ENCODE results near the gene IGFLR1. TPM values are rescaled to one million over a fixed set of nuclear protein-coding genes. Genes with fewer than 3 reads are reported as not detected.

IGFLR1 gene
- total and polyA plus RNA-seq, 9 of the 15 experiments (the other 6 are each of a cell fraction or from before 2014, with no cell fraction given) = 1.0 to 14.3 (median 4.6) TPM

GRCh38 chr19:35702223-35703012 is 39.8 kb downstream of the IGFLR1 start (continued):
- no peak for TF ChIP-seq AFF4 (CRISPR knock-in tag; IDR thresholded peaks at IDR 0.05)
- TF ChIP-seq ZNF316 (IDR thresholded peaks at IDR 0.05) = no peak
- TF ChIP-seq RBFOX2 (IDR thresholded peaks at IDR 0.05; ENCODE audit: low read depth, low read length) = peak; percentile 68
- TF ChIP-seq BHLHE40 (IDR thresholded peaks at IDR 0.05; ENCODE audit: low read length) = no peak
- no peak for TF ChIP-seq THRB (CRISPR knock-in tag; conservative IDR thresholded peaks at IDR 0.05)
- TF ChIP-seq HNRNPLL (IDR thresholded peaks at IDR 0.05; ENCODE audit: low read depth, low read length, poor library complexity, severe bottlenecking) = peak; percentile 54
- TF ChIP-seq ZNF263 (CRISPR knock-in tag; IDR thresholded peaks at IDR 0.05; ENCODE audit: borderline replicate concordance) = peak; percentile 33; the same call in 1 of the 2 replicates
- TF ChIP-seq NEUROD1 (IDR thresholded peaks at IDR 0.05; ENCODE audit: borderline replicate concordance, low read depth, low read length, partially characterized antibody) = peak; percentile 99
- TF ChIP-seq SMARCC2 (IDR thresholded peaks at IDR 0.05; ENCODE audit: low read depth) = no peak
- TF ChIP-seq ZBTB34 (CRISPR knock-in tag; IDR thresholded peaks at IDR 0.05) = no peak
- peak; percentile 99 for TF ChIP-seq MBD2 (IDR thresholded peaks at IDR 0.05; ENCODE audit: borderline replicate concordance, low read depth)
- TF ChIP-seq POLR2A (conservative IDR thresholded peaks at IDR 0.05) = no peak
- TF ChIP-seq NFRKB (IDR thresholded peaks at IDR 0.05; ENCODE audit: low read depth) = no peak
- no peak for TF ChIP-seq CCNT2 (IDR thresholded peaks at IDR 0.05; ENCODE audit: borderline replicate concordance, extremely low read depth, insufficient read length, low read depth, low read length)
- TF ChIP-seq ASH1L (IDR thresholded peaks at IDR 0.05; ENCODE audit: borderline replicate concordance, low read depth, partially characterized antibody) = peak; percentile 99
- peak; percentile 74 for TF ChIP-seq ATF7 (IDR thresholded peaks at IDR 0.05)
- TF ChIP-seq CREB1 (IDR thresholded peaks at IDR 0.05) = no peak
- TF ChIP-seq CREB1 (CRISPR knock-in tag; IDR thresholded peaks at IDR 0.05) = peak; percentile 39; the same call in 1 of the 2 replicates
- TF ChIP-seq CEBPB (tag; IDR thresholded peaks at IDR 0.05) = no peak
- no peak for TF ChIP-seq NCOA2 (IDR thresholded peaks at IDR 0.05; ENCODE audit: partially characterized antibody in 2 of 2)
- TF ChIP-seq BRF1 (IDR thresholded peaks at IDR 0.05; ENCODE audit: borderline replicate concordance, extremely low read depth, insufficient read length) = no peak
- TF ChIP-seq ARNT (IDR thresholded peaks at IDR 0.05) = no peak
